Thyroid gland (tissue), 4 donors: Measurements from ENCODE around the gene ZNF385B. TPM values are rescaled to one million over a fixed set of nuclear protein-coding genes. Genes with fewer than 3 reads are reported as not detected.

Experiments
- DNase-seq, 2 donors: peaks; one replicate each; pipeline ENCODE4 v3.0.0-alpha.2; 2019
- H3K27ac ChIP-seq, 3 donors: fragments of 200-600 bp; sonication (generic); 1 replicate in 2 of 3; 2 replicates in 1 of 3; pipeline ENCODE4 v1.5.1; 2016 to 2019; ENCODE audit warnings: mild to moderate bottlenecking in 1 of 3, moderate library complexity in 1 of 3
- H3K27me3 ChIP-seq: fragments of 200-600 bp; sonication (generic); one replicate; pipeline ENCODE4 v1.5.1; 2019
- H3K36me3 ChIP-seq, 2 donors: fragments of 200-600 bp; sonication (generic); one replicate each; pipeline ENCODE4 v1.5.1; 2016 to 2019
- H3K4me1 ChIP-seq, 2 donors: fragments of 200-600 bp; sonication (generic); one replicate each; pipeline ENCODE4 v1.5.1; 2017 to 2019
- H3K4me3 ChIP-seq, 3 donors: fragments of 200-600 bp; sonication (generic); replicated peaks in 1 of 3; 1 replicate in 2 of 3; 2 replicates in 1 of 3; pipeline ENCODE4 v1.5.1; 2016; ENCODE audit warnings: mild to moderate bottlenecking in 1 of 3
- H3K9me3 ChIP-seq: fragments of 200-600 bp; sonication (generic); one replicate; pipeline ENCODE4 v1.5.1; 2017
- POLR2A ChIP-seq, 2 donors: fragments of 450-650 bp; IDR thresholded peaks; one replicate each; pipeline ENCODE4 v1.6.1; 2017; ENCODE audit warnings: antibody characterized with exemption in 2 of 2, mild to moderate bottlenecking in 2 of 2, moderate library complexity in 1 of 2
- WGBS, 2 donors: methylation state at CpG; one replicate each; pipeline ENCODE4 v1.1.5; 2017; 5-methylcytosine and 5-hydroxymethylcytosine counted together
- intact Hi-C: fragments of 100-400 bp; cut with DNase I; formaldehyde crosslinking; loops from one replicate; pipeline ENCODE4 v1.15.1; 2023
- total RNA-seq, 4 donors: library from RNA; depleted of rRNA; stranded (reverse); fragments of >200 nt; gene quantifications; one replicate each; pipeline ENCODE4 v1.2.3, GENCODE V29; 2016
- TF ChIP-seq, protein P1 (sequence below), 6 experiments: fragments of 200-600 bp in 3 of 6; fragments of 450-650 bp in 3 of 6; sonication (generic) in 3 of 6; IDR thresholded peaks; one replicate each; pipeline ENCODE4 v1.5.1; 2016 to 2019; ENCODE audit warnings: antibody characterized with exemption in 6 of 6, mild to moderate bottlenecking in 2 of 6, inconsistent platforms in 1 of 6, moderate library complexity in 1 of 6

Gene ZNF385B
- total RNA-seq, 4 donors from 2014 or later: 1.3 to 2.8 (median 1.8) TPM

- Histone ChIP-seq H3K4me3 (no peak overlapping the region), H3K36me3 (no peaks in the 10 kb centered on the region), H3K27me3 (no peaks in the 10 kb centered on the region), H3K9me3 (no peaks in the 10 kb centered on the region), H3K4me1 (no peaks in the 10 kb centered on the region), H3K27ac (no peak overlapping the region)
- WGBS, 2 donors: 97 to 98% methylated on average over 2 of the region's 2 CpGs
- TF ChIP-seq POLR2A (IDR thresholded peaks at IDR 0.05): no peak
- TF ChIP-seq, protein P1, sequence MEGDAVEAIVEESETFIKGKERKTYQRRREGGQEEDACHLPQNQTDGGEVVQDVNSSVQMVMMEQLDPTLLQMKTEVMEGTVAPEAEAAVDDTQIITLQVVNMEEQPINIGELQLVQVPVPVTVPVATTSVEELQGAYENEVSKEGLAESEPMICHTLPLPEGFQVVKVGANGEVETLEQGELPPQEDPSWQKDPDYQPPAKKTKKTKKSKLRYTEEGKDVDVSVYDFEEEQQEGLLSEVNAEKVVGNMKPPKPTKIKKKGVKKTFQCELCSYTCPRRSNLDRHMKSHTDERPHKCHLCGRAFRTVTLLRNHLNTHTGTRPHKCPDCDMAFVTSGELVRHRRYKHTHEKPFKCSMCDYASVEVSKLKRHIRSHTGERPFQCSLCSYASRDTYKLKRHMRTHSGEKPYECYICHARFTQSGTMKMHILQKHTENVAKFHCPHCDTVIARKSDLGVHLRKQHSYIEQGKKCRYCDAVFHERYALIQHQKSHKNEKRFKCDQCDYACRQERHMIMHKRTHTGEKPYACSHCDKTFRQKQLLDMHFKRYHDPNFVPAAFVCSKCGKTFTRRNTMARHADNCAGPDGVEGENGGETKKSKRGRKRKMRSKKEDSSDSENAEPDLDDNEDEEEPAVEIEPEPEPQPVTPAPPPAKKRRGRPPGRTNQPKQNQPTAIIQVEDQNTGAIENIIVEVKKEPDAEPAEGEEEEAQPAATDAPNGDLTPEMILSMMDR (IDR thresholded peaks at IDR 0.05): no peak
- DNase-seq: no peak
- intact Hi-C loops: no loop called here
These were observed 314.8 kb downstream of the ZNF385B start for GRCh38 chr2:179546656-179547055.

- no peaks in the 10 kb centered on the region for H3K4me1 ChIP-seq
- no peak for DNase-seq
- H3K9me3 ChIP-seq: no peaks in the 10 kb centered on the region
- no peak overlapping the region for H3K27ac ChIP-seq
- intact Hi-C loops: no loop called here
- TF ChIP-seq POLR2A (IDR thresholded peaks at IDR 0.05): no peak
- TF ChIP-seq, protein P1 (IDR thresholded peaks at IDR 0.05): no peak
- WGBS, 2 donors: 62 to 65% methylated on average over 2 of the region's 2 CpGs
- no peak overlapping the region for H3K4me3 ChIP-seq
- no peaks in the 10 kb centered on the region for H3K27me3 ChIP-seq
- H3K36me3 ChIP-seq: no peaks in the 10 kb centered on the region
These were observed 316.4 kb downstream of the ZNF385B start for GRCh38 chr2:179545024-179545423.

GRCh38 chr2:179543361-179543901 is 318.0 kb downstream of the ZNF385B start:
- intact Hi-C loops: no loop called here
- 87 to 93% methylated on average over 3 of the region's 3 CpGs for WGBS, 2 donors

GRCh38 chr2:179541586-179541985 is 319.8 kb downstream of the ZNF385B start:
- Histone ChIP-seq H3K36me3 (no peaks in the 10 kb centered on the region), H3K4me1 (no peaks in the 10 kb centered on the region), H3K27me3 (no peaks in the 10 kb centered on the region), H3K27ac (no peak overlapping the region), H3K9me3 (no peaks in the 10 kb centered on the region), H3K4me3 (no peak overlapping the region)
- TF ChIP-seq, protein P1 (IDR thresholded peaks at IDR 0.05): no peak
- TF ChIP-seq POLR2A (IDR thresholded peaks at IDR 0.05): no peak
- DNase-seq: no peak
- WGBS, 2 donors: 88 to 90% methylated on average over 4 of the region's 4 CpGs
- intact Hi-C loops: no loop called here

More at GRCh38 chr2:179543361-179543901, 318.0 kb downstream of the ZNF385B start:
- Histone ChIP-seq H3K27ac (no peak overlapping the region), H3K27me3 (no peaks in the 10 kb centered on the region), H3K9me3 (no peaks in the 10 kb centered on the region), H3K4me3 (no peak overlapping the region), H3K36me3 (no peaks in the 10 kb centered on the region), H3K4me1 (no peaks in the 10 kb centered on the region)
- DNase-seq: no peak
- no peak for TF ChIP-seq POLR2A (IDR thresholded peaks at IDR 0.05)
- TF ChIP-seq, protein P1 (IDR thresholded peaks at IDR 0.05): no peak

GRCh38 chr2:179539124-179539511 is 322.3 kb downstream of the ZNF385B start:
- no peaks in the 10 kb centered on the region for H3K4me1 ChIP-seq
- intact Hi-C loops: no loop called here
- no peaks in the 10 kb centered on the region for H3K27me3 ChIP-seq
- WGBS, 2 donors: 91 to 100% methylated on average over 1 of the region's 1 CpG
- no peaks in the 10 kb centered on the region for H3K9me3 ChIP-seq
- H3K36me3 ChIP-seq: no peaks in the 10 kb centered on the region
- no peak overlapping the region for H3K27ac ChIP-seq
- TF ChIP-seq, protein P1 (IDR thresholded peaks at IDR 0.05): no peak
- TF ChIP-seq POLR2A (IDR thresholded peaks at IDR 0.05): no peak
- no peak overlapping the region for H3K4me3 ChIP-seq
- DNase-seq: no peak
